ENCODE measurements around the gene GJC1.
"Not testable (repeated sequence)": the region's sequence is repeated elsewhere in the genome, so short reads cannot be mapped to it uniquely, and the experiment has no call there.

The GJC1 gene

DNA sequence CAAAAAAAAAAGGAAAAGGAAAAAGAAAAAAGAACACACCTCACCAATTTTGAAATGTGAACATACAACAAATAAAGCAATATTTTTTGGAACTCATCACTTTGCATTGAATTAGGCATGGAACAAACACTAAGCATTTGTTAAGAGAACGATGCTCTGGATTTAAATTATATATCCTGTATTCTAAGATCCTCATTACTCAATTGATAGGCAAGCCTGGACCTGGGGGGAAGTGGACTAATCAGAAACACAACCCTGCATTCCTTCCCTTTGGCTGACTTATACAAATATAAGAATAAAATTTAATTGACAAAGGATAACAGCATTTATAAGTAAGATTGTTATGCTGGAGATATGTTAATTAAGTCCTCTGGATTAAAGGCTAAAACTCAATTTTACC is 2.2 kb downstream of the GJC1 start:
- Histone ChIP-seq H3K9me3 (ENCODE audit: control insufficient read depth, insufficient read depth, low read length) (no peaks in the 10 kb centered on the region), H3K27ac (ENCODE audit: low read length) (no peak overlapping the region), H3K4me1 (ENCODE audit: control insufficient read depth, insufficient read depth, low read length) (no peaks in the 10 kb centered on the region), H3K4me3 (ENCODE audit: low read length) (no peak overlapping the region), H3K36me3 (ENCODE audit: control insufficient read depth, insufficient read depth, low read length) (no peaks in the 10 kb centered on the region), H3K27me3 (ENCODE audit: control insufficient read depth, insufficient read depth, low read length) (no peaks in the 10 kb centered on the region)
- no peak for DNase-seq (ENCODE audit: low read depth, low spot score)
- no CpG with 5 or more reads among the region's 1 CpG for WGBS (ENCODE audit: insufficient coverage, insufficient read length)

GRCh38 chr17:44826123-44826790 is 3.8 kb downstream of the GJC1 start:
- Histone ChIP-seq H3K27ac (ENCODE audit: low read length) (no peak overlapping the region), H3K36me3 (ENCODE audit: control insufficient read depth, insufficient read depth, low read length) (no peaks in the 10 kb centered on the region), H3K9me3 (ENCODE audit: control insufficient read depth, insufficient read depth, low read length) (no peaks in the 10 kb centered on the region), H3K4me3 (ENCODE audit: low read length) (no peak overlapping the region), H3K27me3 (ENCODE audit: control insufficient read depth, insufficient read depth, low read length) (no peaks in the 10 kb centered on the region), H3K4me1 (ENCODE audit: control insufficient read depth, insufficient read depth, low read length) (no peaks in the 10 kb centered on the region)
- DNase-seq (ENCODE audit: low read depth, low spot score), result no peak
- WGBS (ENCODE audit: insufficient coverage, insufficient read length), result no CpG with 5 or more reads among the region's 15 CpGs

DNA sequence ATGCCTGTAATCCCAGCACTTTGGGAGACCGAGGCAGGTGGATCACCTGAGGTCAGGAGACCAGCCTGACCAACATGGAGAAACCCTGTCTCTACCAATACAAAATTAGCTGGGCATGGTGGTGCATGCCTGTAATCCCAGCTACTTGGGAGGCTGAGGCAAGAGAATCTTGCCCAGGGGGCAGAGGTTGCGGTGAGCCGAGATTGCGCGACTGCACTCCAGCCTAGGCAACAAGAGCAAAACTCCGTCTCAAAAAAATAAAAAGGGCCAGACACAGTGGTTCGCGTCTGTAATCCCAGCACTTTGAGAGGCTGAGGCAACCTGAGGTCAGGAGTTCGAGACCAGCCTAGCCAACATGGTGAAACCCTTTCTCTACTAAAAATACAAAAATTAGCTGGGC is 4.9 kb downstream of the GJC1 start:
- not testable (repeated sequence) for H3K27ac ChIP-seq (ENCODE audit: low read length)
- WGBS (ENCODE audit: insufficient coverage, insufficient read length), result no CpG with 5 or more reads among the region's 9 CpGs

DNA sequence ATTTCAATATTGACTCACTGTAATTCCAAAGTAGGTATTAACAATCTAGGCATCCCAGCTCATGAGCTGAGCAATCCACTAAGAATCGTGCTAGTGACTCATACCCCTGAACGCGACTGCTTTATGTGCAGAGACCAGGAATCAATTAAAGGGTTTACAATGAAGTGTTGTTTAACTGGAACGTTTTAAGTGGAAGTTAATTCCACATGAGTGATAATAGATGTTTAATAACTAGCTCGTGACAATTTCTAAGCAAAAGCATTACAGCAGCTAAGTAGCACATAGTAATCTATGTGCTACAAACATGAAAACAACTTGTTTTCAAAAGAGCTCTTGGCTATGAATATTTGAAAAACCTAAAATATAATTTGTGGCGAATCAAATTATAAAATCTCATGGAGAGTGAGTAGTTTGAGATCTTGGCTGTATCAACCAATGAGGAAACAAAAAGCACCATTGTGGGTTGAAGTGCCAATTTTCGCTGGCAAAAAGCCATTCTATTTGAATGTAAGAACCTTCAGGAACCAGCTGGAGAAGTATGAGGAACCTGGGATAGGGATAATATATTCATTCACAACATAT is 9.4 kb downstream of the GJC1 start:
- Histone ChIP-seq H3K27ac (ENCODE audit: low read length) (no peak overlapping the region), H3K4me1 (ENCODE audit: control insufficient read depth, insufficient read depth, low read length) (no peaks in the 10 kb centered on the region), H3K36me3 (ENCODE audit: control insufficient read depth, insufficient read depth, low read length) (no peaks in the 10 kb centered on the region), H3K4me3 (ENCODE audit: low read length) (no peak overlapping the region), H3K27me3 (ENCODE audit: control insufficient read depth, insufficient read depth, low read length) (no peaks in the 10 kb centered on the region), H3K9me3 (ENCODE audit: control insufficient read depth, insufficient read depth, low read length) (no peaks in the 10 kb centered on the region)
- DNase-seq (ENCODE audit: low read depth, low spot score), result no peak
- WGBS (ENCODE audit: insufficient coverage, insufficient read length), result no CpG with 5 or more reads among the region's 7 CpGs

More for the DNA sequence above, 4.9 kb downstream of the GJC1 start:
- DNase-seq (ENCODE audit: low read depth, low spot score); H3K27me3 ChIP-seq (ENCODE audit: control insufficient read depth, insufficient read depth, low read length); H3K4me3 ChIP-seq (ENCODE audit: low read length); H3K9me3 ChIP-seq (ENCODE audit: control insufficient read depth, insufficient read depth, low read length); H3K4me1 ChIP-seq (ENCODE audit: control insufficient read depth, insufficient read depth, low read length); H3K36me3 ChIP-seq (ENCODE audit: control insufficient read depth, insufficient read depth, low read length): not testable (repeated sequence)

- H3K9me3 ChIP-seq (ENCODE audit: control insufficient read depth, insufficient read depth, low read length); H3K4me1 ChIP-seq (ENCODE audit: control insufficient read depth, insufficient read depth, low read length); DNase-seq (ENCODE audit: low read depth, low spot score); H3K36me3 ChIP-seq (ENCODE audit: control insufficient read depth, insufficient read depth, low read length); H3K4me3 ChIP-seq (ENCODE audit: low read length); H3K27me3 ChIP-seq (ENCODE audit: control insufficient read depth, insufficient read depth, low read length); H3K27ac ChIP-seq (ENCODE audit: low read length): not testable (repeated sequence)
- no CpG with 5 or more reads among the region's 6 CpGs for WGBS (ENCODE audit: insufficient coverage, insufficient read length)
Observed at GRCh38 chr17:44818508-44818907, 11.6 kb downstream of the GJC1 start.

- H3K4me1 ChIP-seq (ENCODE audit: control insufficient read depth, insufficient read depth, low read length), result no peaks in the 10 kb centered on the region
- H3K4me3 ChIP-seq (ENCODE audit: low read length), result no peak overlapping the region
- no peaks in the 10 kb centered on the region for H3K9me3 ChIP-seq (ENCODE audit: control insufficient read depth, insufficient read depth, low read length)
- no peak overlapping the region for H3K27ac ChIP-seq (ENCODE audit: low read length)
- H3K27me3 ChIP-seq (ENCODE audit: control insufficient read depth, insufficient read depth, low read length), result no peaks in the 10 kb centered on the region
- 100% methylated on average over 2 of the region's 4 CpGs for WGBS (ENCODE audit: insufficient coverage, insufficient read length)
- H3K36me3 ChIP-seq (ENCODE audit: control insufficient read depth, insufficient read depth, low read length), result no peaks in the 10 kb centered on the region
- no peak for DNase-seq (ENCODE audit: low read depth, low spot score)
Observed at GRCh38 chr17:44812263-44812662, 17.8 kb downstream of the GJC1 start.

DNA sequence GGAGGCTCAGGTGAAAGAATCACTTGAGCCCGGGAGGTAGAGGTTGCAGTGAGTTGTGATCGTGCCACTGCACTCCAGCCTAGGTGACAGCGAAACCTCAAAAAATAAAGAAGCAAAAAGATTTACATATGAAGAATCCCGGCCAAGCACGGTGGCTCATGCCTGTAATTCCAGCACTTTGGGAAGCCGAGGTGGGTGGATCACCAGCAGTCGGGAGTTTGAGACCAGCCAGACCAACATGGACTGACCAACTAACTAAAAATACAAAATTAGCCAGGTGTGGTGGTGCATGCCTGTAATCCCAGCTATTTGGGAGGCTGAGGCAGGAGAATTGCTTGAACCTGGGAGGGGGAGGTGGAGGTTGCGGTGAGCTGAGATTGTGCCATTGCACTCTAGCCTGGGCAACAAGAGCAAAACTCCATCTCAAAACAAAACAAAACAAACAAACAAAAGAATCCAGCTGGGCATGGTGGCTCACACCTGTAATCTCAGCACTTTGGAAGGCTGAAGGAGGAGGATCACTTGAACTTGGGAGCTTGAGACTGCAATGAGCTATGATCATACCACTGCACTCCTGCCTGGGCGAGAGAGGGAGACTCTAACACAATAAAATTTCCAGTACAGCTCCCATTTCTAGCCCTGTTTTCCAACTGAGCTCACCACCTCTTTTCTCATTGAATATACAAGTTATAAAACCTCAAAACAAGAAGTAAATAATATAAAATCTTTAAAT is 21.3 kb downstream of the GJC1 start:
- no CpG with 5 or more reads among the region's 9 CpGs for WGBS (ENCODE audit: insufficient coverage, insufficient read length)
- peaks cover 13% of the 10 kb centered on the region for H3K36me3 ChIP-seq (ENCODE audit: control insufficient read depth, insufficient read depth, low read length)
- DNase-seq (ENCODE audit: low read depth, low spot score); H3K27me3 ChIP-seq (ENCODE audit: control insufficient read depth, insufficient read depth, low read length); H3K4me1 ChIP-seq (ENCODE audit: control insufficient read depth, insufficient read depth, low read length); H3K9me3 ChIP-seq (ENCODE audit: control insufficient read depth, insufficient read depth, low read length); H3K4me3 ChIP-seq (ENCODE audit: low read length); H3K27ac ChIP-seq (ENCODE audit: low read length): not testable (repeated sequence)

DNA sequence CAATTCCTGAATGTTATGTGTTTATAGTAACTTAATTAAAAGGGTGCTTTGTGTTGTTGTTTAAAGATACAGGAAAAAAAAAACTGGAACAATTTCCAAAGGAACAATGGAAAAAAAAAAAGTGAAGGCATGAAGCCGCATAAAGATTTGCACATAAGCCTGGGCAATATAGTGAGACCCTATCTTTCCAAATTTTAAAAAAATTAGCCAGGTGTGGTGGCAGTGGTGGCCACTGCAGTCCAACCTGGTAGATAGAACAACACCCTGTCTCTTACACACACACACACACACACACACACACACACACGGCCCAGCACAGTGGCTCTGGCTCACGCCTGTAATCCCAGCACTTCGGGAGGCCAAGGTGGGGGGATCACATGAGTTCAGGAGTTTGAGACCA is 21.9 kb downstream of the GJC1 start:
- Histone ChIP-seq H3K27ac (ENCODE audit: low read length) (no peak overlapping the region), H3K4me3 (ENCODE audit: low read length) (no peak overlapping the region), H3K9me3 (ENCODE audit: control insufficient read depth, insufficient read depth, low read length) (no peaks in the 10 kb centered on the region), H3K27me3 (ENCODE audit: control insufficient read depth, insufficient read depth, low read length) (no peaks in the 10 kb centered on the region), H3K4me1 (ENCODE audit: control insufficient read depth, insufficient read depth, low read length) (no peaks in the 10 kb centered on the region), H3K36me3 (ENCODE audit: control insufficient read depth, insufficient read depth, low read length) (peaks cover 13% of the 10 kb centered on the region)
- no peak for DNase-seq (ENCODE audit: low read depth, low spot score)
- WGBS (ENCODE audit: insufficient coverage, insufficient read length), result no CpG with 5 or more reads among the region's 4 CpGs

- H3K9me3 ChIP-seq (ENCODE audit: control insufficient read depth, insufficient read depth, low read length), result no peaks in the 10 kb centered on the region
- H3K4me3 ChIP-seq (ENCODE audit: low read length), result no peak overlapping the region
- peaks cover 13% of the 10 kb centered on the region for H3K36me3 ChIP-seq (ENCODE audit: control insufficient read depth, insufficient read depth, low read length)
- H3K4me1 ChIP-seq (ENCODE audit: control insufficient read depth, insufficient read depth, low read length), result no peaks in the 10 kb centered on the region
- H3K27me3 ChIP-seq (ENCODE audit: control insufficient read depth, insufficient read depth, low read length), result no peaks in the 10 kb centered on the region
- WGBS (ENCODE audit: insufficient coverage, insufficient read length), result no CpG with 5 or more reads among the region's 3 CpGs
- no peak for DNase-seq (ENCODE audit: low read depth, low spot score)
- H3K27ac ChIP-seq (ENCODE audit: low read length), result no peak overlapping the region
Observed at GRCh38 chr17:44807817-44808155, 22.3 kb downstream of the GJC1 start.

GRCh38 chr17:44807093-44807816 is 22.8 kb downstream of the GJC1 start:
- no CpG with 5 or more reads among the region's 4 CpGs for WGBS (ENCODE audit: insufficient coverage, insufficient read length)
- no peak overlapping the region for H3K27ac ChIP-seq (ENCODE audit: low read length)
- H3K27me3 ChIP-seq (ENCODE audit: control insufficient read depth, insufficient read depth, low read length), result no peaks in the 10 kb centered on the region
- no peak overlapping the region for H3K4me3 ChIP-seq (ENCODE audit: low read length)
- no peaks in the 10 kb centered on the region for H3K4me1 ChIP-seq (ENCODE audit: control insufficient read depth, insufficient read depth, low read length)
- DNase-seq (ENCODE audit: low read depth, low spot score), result no peak
- peaks cover 13% of the 10 kb centered on the region for H3K36me3 ChIP-seq (ENCODE audit: control insufficient read depth, insufficient read depth, low read length)
- H3K9me3 ChIP-seq (ENCODE audit: control insufficient read depth, insufficient read depth, low read length), result no peaks in the 10 kb centered on the region

All from iPS DF 6.9 (cell line).